Measurements from ENCODE around the gene NDUFAF5. TPM values are rescaled to one million over a fixed set of nuclear protein-coding genes. Genes with fewer than 3 reads are reported as not detected.
A peak's percentile ranks its signal among the peaks of the same experiment; 100 is the strongest.
"Not testable (repeated sequence)": the region's sequence is repeated elsewhere in the genome, so short reads cannot be mapped to it uniquely, and the experiment has no call there.

Gene NDUFAF5
- total RNA-seq, 6 experiments from 2014 or later = 15.3 to 21.9 (median 18.0) TPM

DNA sequence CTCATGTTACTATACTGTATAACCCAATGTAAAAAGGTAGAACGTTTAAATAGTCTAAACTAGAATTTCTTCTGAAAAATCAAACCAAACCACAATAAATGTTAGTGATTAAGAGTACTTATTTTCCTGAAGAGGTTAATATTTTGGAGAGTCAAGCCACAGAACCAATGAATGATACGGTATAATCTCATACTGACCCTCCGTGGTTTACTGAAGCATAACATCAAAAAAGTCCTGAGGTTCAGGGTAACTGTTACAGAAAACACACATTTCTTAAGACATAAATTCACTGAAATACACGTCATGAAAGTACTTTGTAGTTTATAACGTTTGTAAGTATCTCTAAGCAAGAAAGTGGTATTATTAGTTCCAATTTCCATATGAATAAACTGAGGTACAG is 29.0 kb upstream of the NDUFAF5 start:
- TF ChIP-seq, protein P1, sequence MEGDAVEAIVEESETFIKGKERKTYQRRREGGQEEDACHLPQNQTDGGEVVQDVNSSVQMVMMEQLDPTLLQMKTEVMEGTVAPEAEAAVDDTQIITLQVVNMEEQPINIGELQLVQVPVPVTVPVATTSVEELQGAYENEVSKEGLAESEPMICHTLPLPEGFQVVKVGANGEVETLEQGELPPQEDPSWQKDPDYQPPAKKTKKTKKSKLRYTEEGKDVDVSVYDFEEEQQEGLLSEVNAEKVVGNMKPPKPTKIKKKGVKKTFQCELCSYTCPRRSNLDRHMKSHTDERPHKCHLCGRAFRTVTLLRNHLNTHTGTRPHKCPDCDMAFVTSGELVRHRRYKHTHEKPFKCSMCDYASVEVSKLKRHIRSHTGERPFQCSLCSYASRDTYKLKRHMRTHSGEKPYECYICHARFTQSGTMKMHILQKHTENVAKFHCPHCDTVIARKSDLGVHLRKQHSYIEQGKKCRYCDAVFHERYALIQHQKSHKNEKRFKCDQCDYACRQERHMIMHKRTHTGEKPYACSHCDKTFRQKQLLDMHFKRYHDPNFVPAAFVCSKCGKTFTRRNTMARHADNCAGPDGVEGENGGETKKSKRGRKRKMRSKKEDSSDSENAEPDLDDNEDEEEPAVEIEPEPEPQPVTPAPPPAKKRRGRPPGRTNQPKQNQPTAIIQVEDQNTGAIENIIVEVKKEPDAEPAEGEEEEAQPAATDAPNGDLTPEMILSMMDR (IDR thresholded peaks at IDR 0.05) = no peak
- H3K9me3 Mint-ChIP-seq = no peaks in the 10 kb centered on the region
- peaks cover 2% of the 10 kb centered on the region; the same call in 1 of the 2 replicates for H3K27me3 Mint-ChIP-seq (ENCODE audit: insufficient read depth)
- H3K36me3 Mint-ChIP-seq (ENCODE audit: low read depth) = peaks cover 9% of the 10 kb centered on the region; the same call in 1 of the 2 replicates
- no peak for DNase-seq
- H3K27ac Mint-ChIP-seq = no peak overlapping the region
- H3K4me3 Mint-ChIP-seq = no peak overlapping the region
- no peaks in the 10 kb centered on the region for H3K4me1 Mint-ChIP-seq (ENCODE audit: low read depth)

DNA sequence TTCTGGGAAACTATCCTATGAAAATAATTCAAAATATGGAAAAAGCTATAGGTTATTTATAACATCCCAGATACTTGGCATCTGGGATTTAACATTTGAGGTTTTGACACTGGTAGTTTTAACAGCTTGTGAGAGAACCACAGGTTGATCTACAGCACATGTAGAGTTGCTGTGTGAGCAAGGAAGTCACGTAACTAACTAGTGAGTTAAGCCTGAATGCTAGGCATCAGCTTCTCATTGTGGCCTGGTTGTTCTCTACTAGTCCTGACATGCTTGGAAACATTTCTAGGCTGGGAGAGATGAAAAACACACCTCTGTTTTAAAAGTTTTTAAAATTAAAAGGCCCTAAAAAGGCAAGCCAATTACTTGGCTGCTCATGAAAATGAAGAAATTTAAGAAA is 28.3 kb upstream of the NDUFAF5 start:
- Mint-ChIP-seq H3K9me3 (no peaks in the 10 kb centered on the region), H3K4me3 (no peak overlapping the region), H3K36me3 (ENCODE audit: low read depth) (peaks cover 9% of the 10 kb centered on the region; the same call in 1 of the 2 replicates), H3K4me1 (ENCODE audit: low read depth) (no peaks in the 10 kb centered on the region), H3K27me3 (ENCODE audit: insufficient read depth) (peaks cover 2% of the 10 kb centered on the region; the same call in 1 of the 2 replicates), H3K27ac (no peak overlapping the region)
- DNase-seq = no peak
- TF ChIP-seq, protein P1 (IDR thresholded peaks at IDR 0.05) = no peak

- Mint-ChIP-seq H3K27ac (no peak overlapping the region), H3K9me3 (no peaks in the 10 kb centered on the region), H3K27me3 (ENCODE audit: insufficient read depth) (peaks cover 2% of the 10 kb centered on the region; the same call in 1 of the 2 replicates), H3K4me3 (no peak overlapping the region), H3K36me3 (ENCODE audit: low read depth) (peaks cover 9% of the 10 kb centered on the region; the same call in 1 of the 2 replicates), H3K4me1 (ENCODE audit: low read depth) (no peaks in the 10 kb centered on the region)
- TF ChIP-seq, protein P1 (IDR thresholded peaks at IDR 0.05) = no peak
- no peak for DNase-seq
These were observed 25.9 kb upstream of the NDUFAF5 start for GRCh38 chr20:13758884-13759283.

GRCh38 chr20:13760451-13760946 is 24.3 kb upstream of the NDUFAF5 start:
- DNase-seq; H3K27me3 Mint-ChIP-seq (ENCODE audit: insufficient read depth); H3K27ac Mint-ChIP-seq; H3K9me3 Mint-ChIP-seq; H3K4me1 Mint-ChIP-seq (ENCODE audit: low read depth); H3K4me3 Mint-ChIP-seq: not testable (repeated sequence)
- peaks cover 14% of the 10 kb centered on the region for H3K36me3 Mint-ChIP-seq (ENCODE audit: low read depth)

- peaks cover 34% of the 10 kb centered on the region for H3K36me3 Mint-ChIP-seq (ENCODE audit: low read depth)
- peaks cover 12% of the 10 kb centered on the region for H3K4me1 Mint-ChIP-seq (ENCODE audit: low read depth)
- peak overlapping the region; percentile 39; the same call in 1 of the 2 replicates for H3K27ac Mint-ChIP-seq
- H3K9me3 Mint-ChIP-seq = peaks cover 6% of the 10 kb centered on the region
- H3K4me3 Mint-ChIP-seq = no peak overlapping the region
- no peaks in the 10 kb centered on the region for H3K27me3 Mint-ChIP-seq (ENCODE audit: insufficient read depth)
- no peak for DNase-seq
- TF ChIP-seq, protein P1 (IDR thresholded peaks at IDR 0.05) = no peak
These were observed 19.5 kb upstream of the NDUFAF5 start for GRCh38 chr20:13765299-13765698.

DNA sequence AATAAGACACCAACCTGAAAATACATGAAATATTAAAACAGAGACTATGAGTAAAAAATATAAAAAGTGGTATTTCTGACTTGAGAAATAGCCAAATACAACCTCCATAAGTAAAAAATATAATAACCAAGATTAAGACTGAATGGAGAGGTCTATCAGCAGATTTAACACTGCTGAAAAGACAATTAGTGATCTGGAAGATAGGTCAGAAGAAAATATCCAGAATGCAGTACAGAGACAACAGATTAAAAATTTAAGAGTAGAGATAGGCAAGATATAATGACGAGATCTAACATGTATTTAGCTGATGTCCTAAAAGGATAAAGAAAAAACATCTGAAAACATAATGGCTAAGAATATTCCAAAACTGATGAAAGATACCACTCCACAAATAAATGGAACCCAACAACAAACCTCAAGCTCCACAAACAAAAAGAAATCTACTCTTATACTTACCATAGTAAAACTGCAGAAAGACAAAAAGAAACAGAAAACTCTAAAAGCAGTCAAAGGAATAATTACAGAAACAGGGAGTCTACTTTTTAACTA is 18.9 kb upstream of the NDUFAF5 start:
- H3K9me3 Mint-ChIP-seq = peaks cover 6% of the 10 kb centered on the region
- H3K4me3 Mint-ChIP-seq = no peak overlapping the region
- peaks cover 15% of the 10 kb centered on the region for H3K4me1 Mint-ChIP-seq (ENCODE audit: low read depth)
- no peak for DNase-seq
- H3K36me3 Mint-ChIP-seq (ENCODE audit: low read depth) = peaks cover 36% of the 10 kb centered on the region
- peak overlapping the region; percentile 39; the same call in 1 of the 2 replicates for H3K27ac Mint-ChIP-seq
- TF ChIP-seq, protein P1 (IDR thresholded peaks at IDR 0.05) = no peak
- H3K27me3 Mint-ChIP-seq (ENCODE audit: insufficient read depth) = no peaks in the 10 kb centered on the region

All from HFFc6 (cell line).